HG02884 (cell line): ENCODE data around the gene ALDH3B1.

Experiments used
- ATAC-seq: cut with Tn5 transposase; IDR thresholded peaks from one replicate; pipeline ENCODE4 v1.9.1; 2021; ENCODE audit warnings: mild to moderate bottlenecking, moderate library complexity; ENCODE audit not compliant: unreplicated experiment

Gene ALDH3B1

GRCh38 chr11:67996622-67997474, 13.3 kb upstream of the ALDH3B1 start:
- ATAC-seq = no peak

GRCh38 chr11:67997475-67997921, 12.6 kb upstream of the ALDH3B1 start:
- no peak for ATAC-seq

- ATAC-seq = no peak
Observed at GRCh38 chr11:67998150-67999045, 11.7 kb upstream of the ALDH3B1 start.

- ATAC-seq = no peak
Observed at GRCh38 chr11:67999201-67999629, 10.9 kb upstream of the ALDH3B1 start.

DNA sequence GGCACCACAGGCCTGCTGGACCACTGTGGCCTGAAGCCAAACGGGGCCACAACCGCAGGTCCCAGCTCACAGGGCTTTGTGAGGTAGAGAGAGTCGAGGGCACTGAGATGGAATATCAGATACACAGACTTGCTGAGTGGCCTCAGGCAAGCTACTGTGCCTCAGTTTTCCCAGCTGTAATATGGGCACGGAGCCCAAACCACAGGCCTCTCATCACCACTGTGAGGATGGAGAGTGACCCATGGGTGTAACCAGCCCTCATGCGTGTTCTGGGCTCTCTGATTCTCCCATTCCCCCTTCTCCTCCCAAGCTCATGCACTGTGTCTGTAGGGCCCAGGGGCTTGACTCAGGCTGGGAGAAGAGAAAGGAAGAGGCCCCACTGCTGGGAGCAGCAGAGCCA, 10.4 kb upstream of the ALDH3B1 start:
- no peak for ATAC-seq

GRCh38 chr11:68002575-68002937, 7.6 kb upstream of the ALDH3B1 start:
- ATAC-seq = peak; percentile 18

DNA sequence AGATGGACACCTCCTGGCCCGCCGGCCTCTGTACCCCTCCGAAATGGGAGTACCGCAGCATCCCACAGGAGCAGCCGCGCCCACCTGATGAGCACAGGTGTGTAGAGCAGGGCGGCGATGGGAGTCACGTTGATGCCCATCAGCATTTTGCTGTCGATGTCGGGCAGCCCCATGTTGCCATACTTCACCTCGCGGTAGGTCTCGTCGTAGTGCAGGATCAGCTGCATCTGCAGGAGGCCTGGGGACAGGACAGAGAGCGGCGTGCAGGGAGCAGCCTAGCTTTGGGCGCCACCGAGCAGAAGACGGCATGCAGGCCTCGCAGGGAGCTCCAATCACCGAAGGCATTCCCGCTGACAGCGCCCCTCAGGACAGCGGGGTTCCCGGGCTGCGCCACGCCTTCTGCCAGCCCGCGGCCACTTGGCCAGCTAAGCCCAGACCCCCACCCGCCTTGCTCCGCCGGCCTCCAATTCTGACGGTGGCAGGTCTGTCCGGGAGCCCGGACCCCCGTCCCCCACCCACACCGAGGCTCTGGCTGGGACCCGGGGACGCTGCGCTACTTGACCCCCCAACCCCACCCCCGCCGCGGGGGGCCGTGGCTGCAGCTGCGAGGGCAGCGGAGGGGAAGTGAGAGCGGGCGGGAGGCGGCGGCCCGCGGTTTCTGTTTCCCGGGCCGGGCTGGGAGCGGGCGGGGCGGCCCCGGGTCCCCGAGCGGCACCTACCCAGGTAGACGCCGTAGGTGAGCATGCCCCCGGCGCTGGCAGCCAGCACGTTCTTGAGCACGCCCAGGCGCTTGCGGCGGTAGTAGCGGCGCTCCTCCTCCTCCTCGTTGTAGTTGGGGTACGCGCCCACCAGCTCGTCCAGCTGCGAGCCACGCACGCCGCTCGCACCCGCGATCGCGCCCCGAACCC, 6.9 kb upstream of the ALDH3B1 start:
- peak; percentile 33 for ATAC-seq

GRCh38 chr11:68003846-68004550, 6.1 kb upstream of the ALDH3B1 start, which contains the start of gene UNC93B1:
TSS of gene UNC93B1 (minus strand) at chr11:68004097. CDS start at chr11:68004043, 54 bp downstream.
- ATAC-seq = peak; percentile 46

GRCh38 chr11:68004551-68005335, 5.4 kb upstream of the ALDH3B1 start:
- ATAC-seq = no peak

GRCh38 chr11:68006606-68007166, 3.4 kb upstream of the ALDH3B1 start:
- no peak for ATAC-seq

DNA sequence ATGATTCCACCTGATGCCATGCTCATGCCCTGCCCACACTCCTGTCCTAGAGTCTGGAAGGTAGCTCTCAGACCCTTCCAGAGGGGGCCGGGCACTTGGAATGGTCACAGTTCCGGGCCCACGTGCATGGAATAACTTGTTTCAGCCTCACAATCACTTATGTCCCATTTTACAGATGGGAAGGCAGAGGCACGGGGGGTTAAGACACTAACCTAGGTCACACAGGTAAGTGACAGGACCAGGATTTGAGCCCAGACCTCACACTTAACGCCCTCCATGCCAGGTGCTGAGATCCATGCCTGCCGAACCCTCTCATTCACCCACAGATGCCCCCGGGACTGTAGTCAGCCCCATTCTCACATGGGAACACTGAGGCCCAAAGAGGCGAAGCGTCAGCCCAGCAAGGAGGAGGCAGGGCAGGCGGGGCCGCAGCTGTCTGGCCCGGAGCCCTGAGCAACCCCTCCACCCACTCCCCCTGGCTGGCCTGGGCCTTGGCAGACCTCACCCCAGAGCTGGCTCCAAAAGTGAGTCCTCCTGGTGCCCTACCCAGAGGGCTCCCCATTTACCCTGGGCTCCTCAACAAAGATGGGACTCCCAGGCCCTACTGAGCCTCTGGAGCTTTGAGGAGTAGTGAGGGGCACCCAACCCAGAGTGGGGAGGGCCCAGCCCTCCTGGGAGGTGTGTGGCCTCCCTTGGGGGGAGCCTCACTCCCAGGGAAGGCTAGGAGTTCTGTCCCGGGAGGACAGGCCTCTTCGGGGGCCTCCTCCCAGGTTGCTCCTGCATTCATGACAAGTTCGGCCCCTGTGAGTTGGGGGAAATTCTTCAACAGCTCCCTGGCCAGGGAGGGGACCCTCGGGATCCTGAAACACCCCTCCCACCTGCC, 2.4 kb upstream of the ALDH3B1 start:
- ATAC-seq = no peak

DNA sequence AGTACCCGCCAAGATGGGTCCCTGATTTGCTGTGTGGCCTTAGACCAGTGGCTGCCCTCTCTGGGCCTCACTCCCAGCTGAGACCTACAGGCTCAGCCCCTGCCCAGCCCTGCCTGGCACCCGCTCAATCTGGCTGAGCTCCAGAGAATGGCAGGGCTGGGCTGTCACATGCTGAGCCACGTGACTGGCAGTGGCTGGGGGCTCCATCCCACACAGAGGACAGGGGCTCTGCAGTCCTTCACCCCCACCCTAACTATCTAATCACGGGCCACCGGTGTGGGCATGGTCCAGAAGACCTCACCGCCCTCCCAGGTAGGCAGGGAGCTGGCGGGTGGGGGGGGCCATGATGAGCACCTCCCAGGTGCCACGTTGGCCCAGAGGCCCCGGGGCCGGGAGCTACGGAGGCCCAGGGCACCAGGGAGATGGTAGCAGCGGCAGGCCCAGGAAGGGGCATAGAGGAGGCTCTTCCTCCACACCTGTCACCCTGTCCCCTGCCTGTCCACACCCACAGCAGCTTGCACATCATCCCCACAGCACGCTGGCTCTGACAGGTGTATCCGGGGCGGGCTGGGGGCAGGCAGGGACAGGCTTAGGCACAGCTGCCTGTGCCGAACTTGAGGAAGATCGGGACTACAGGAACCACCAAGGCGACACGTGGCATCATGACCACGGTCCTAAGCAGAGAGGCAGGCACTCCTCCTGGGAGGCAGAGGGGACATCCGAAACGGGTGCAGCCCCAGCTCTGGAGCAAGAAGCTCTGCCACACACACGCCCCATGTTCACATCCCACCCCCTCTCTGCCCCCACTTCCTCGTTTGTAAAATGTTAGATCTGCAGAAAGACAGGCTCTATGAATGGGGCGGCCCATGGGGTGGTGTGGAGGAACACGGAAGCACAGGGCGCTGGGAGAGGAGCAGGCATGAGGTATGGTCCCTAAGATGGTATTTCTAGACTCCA, 1.5 kb upstream of the ALDH3B1 start:
- no peak for ATAC-seq

- ATAC-seq = no peak
Observed at GRCh38 chr11:68009391-68010089, 587 bp upstream of the ALDH3B1 start.

DNA sequence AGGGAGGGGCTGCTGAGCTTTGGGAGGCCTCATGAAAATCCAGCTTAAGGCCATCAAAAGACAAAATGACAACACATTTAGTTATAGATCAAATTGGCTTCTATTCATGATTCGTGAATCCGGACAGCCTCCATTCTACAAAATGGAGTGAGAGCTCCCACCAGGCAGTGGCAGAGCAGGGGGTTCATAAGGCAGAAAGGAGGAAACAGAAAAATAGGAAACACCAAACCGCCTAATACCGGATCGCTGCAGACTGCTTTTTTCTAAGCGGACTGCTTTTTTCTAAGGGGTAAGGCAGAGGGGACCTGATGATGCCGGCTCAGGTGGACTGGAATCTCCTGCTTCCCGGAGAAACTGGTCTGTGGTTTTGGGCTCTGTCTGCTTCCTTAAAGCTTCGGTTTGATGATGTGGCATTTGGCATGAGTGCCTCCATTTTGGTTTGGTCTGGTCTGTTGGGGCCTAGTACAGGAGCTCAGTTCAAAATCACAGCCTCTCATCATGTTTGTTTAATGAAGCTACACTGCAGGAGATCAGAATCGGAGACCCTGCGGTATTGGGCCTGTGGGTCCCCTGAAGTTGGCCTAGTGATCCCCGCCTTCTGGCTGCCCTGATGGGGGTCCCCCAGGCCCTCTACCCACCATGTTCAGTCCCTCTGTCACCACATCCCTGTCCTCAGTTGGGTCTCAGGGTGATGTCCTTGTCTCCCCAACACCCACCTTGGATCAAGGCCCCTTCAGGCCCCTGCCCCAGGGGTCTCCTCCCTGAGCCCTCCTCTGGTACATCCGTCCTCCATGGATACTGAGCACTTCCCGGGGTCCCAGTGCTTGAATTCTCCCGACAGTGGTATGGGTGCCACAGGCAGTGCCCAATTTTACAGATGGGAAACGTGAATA, 1.2 kb downstream of the ALDH3B1 start:
- no peak for ATAC-seq
